ENCODE results near the gene FAM131A. TPM values are rescaled to one million over a fixed set of nuclear protein-coding genes. Genes with fewer than 3 reads are reported as not detected.

Gene FAM131A
- total RNA-seq, 2 experiments from 2014 or later = 6.5 to 8.7 TPM

- Mint-ChIP-seq H3K4me3 (no peak overlapping the region), H3K27ac (no peak overlapping the region), H3K36me3 (ENCODE audit: low read depth) (no peaks in the 10 kb centered on the region), H3K27me3 (peaks cover 30% of the 10 kb centered on the region), H3K4me1 (no peaks in the 10 kb centered on the region), H3K9me3 (no peaks in the 10 kb centered on the region)
- ChIA-PET CTCF (no interaction called here), POLR2A (no interaction called here)
- no peak for DNase-seq
Observed at GRCh38 chr3:184387174-184387714, 49.8 kb downstream of the FAM131A start.

GRCh38 chr3:184388164-184388935, 51.0 kb downstream of the FAM131A start:
- Mint-ChIP-seq H3K27ac (no peak overlapping the region), H3K4me1 (no peaks in the 10 kb centered on the region), H3K9me3 (no peaks in the 10 kb centered on the region), H3K36me3 (ENCODE audit: low read depth) (no peaks in the 10 kb centered on the region), H3K4me3 (no peak overlapping the region), H3K27me3 (peaks cover 23% of the 10 kb centered on the region)
- no peak for DNase-seq
- ChIA-PET POLR2A (no interaction called here), CTCF (interaction anchor here (1.3 kb wide), 1 partner anchor 17 kb away, joined by 3 read pairs; no protein-coding TSS in a partner anchor)

GRCh38 chr3:184388936-184389230, 51.5 kb downstream of the FAM131A start:
- Mint-ChIP-seq H3K36me3 (ENCODE audit: low read depth) (no peaks in the 10 kb centered on the region), H3K4me3 (no peak overlapping the region), H3K27ac (no peak overlapping the region), H3K27me3 (peaks cover 26% of the 10 kb centered on the region), H3K9me3 (no peaks in the 10 kb centered on the region), H3K4me1 (no peaks in the 10 kb centered on the region)
- ChIA-PET CTCF (interaction anchor here (1.3 kb wide), 1 partner anchor 17 kb away, joined by 3 read pairs; no protein-coding TSS in a partner anchor), POLR2A (no interaction called here)
- DNase-seq = no peak

- Mint-ChIP-seq H3K27me3 (peaks cover 27% of the 10 kb centered on the region), H3K36me3 (ENCODE audit: low read depth) (no peaks in the 10 kb centered on the region), H3K27ac (no peak overlapping the region), H3K4me1 (no peaks in the 10 kb centered on the region), H3K4me3 (no peak overlapping the region), H3K9me3 (no peaks in the 10 kb centered on the region)
- ChIA-PET CTCF (interaction anchor here (1.3 kb wide), 1 partner anchor 18 kb away, joined by 3 read pairs; no protein-coding TSS in a partner anchor), POLR2A (no interaction called here)
- DNase-seq = no peak
Observed at GRCh38 chr3:184389384-184389783, 52.0 kb downstream of the FAM131A start.

- H3K36me3 Mint-ChIP-seq (ENCODE audit: low read depth) = no peaks in the 10 kb centered on the region
- no peaks in the 10 kb centered on the region for H3K4me1 Mint-ChIP-seq
- H3K27ac Mint-ChIP-seq = no peak overlapping the region
- CTCF ChIA-PET = interaction anchor here (1.4 kb wide), 1 partner anchor 171 kb away, joined by 3 read pairs; the partner anchor contains the start of gene EPHB3
- H3K9me3 Mint-ChIP-seq = no peaks in the 10 kb centered on the region
- peaks cover 27% of the 10 kb centered on the region for H3K27me3 Mint-ChIP-seq
- no peak for DNase-seq
- POLR2A ChIA-PET = no interaction called here
- H3K4me3 Mint-ChIP-seq = no peak overlapping the region
Observed at GRCh38 chr3:184389935-184390528, 52.6 kb downstream of the FAM131A start.

GRCh38 chr3:184391266-184391665, 53.9 kb downstream of the FAM131A start:
- Mint-ChIP-seq H3K4me1 (no peaks in the 10 kb centered on the region), H3K36me3 (ENCODE audit: low read depth) (no peaks in the 10 kb centered on the region), H3K27me3 (peaks cover 27% of the 10 kb centered on the region), H3K4me3 (no peak overlapping the region), H3K27ac (no peak overlapping the region), H3K9me3 (no peaks in the 10 kb centered on the region)
- DNase-seq = no peak
- ChIA-PET POLR2A (no interaction called here), CTCF (interaction anchor here (1.4 kb wide), 1 partner anchor 170 kb away, joined by 3 read pairs; the partner anchor contains the start of gene EPHB3)

- ChIA-PET POLR2A (no interaction called here), CTCF (no interaction called here)
- Mint-ChIP-seq H3K4me1 (no peaks in the 10 kb centered on the region), H3K27ac (no peak overlapping the region), H3K9me3 (no peaks in the 10 kb centered on the region), H3K27me3 (peaks cover 28% of the 10 kb centered on the region), H3K4me3 (no peak overlapping the region), H3K36me3 (ENCODE audit: low read depth) (no peaks in the 10 kb centered on the region)
- DNase-seq = no peak
Observed at GRCh38 chr3:184395320-184395660, 57.9 kb downstream of the FAM131A start.

Other genes starting within 250 kb of the FAM131A start
- gene HTR3E, start 240.5 kb upstream of the FAM131A start, total RNA-seq = not detected
- gene EIF2B5, start 202.2 kb upstream of the FAM131A start, total RNA-seq = 10 to 100 TPM; 45.9 to 47.8 TPM
- gene DVL3, start 182.2 kb upstream of the FAM131A start, total RNA-seq = 10 to 100 TPM; 33.2 to 40.7 TPM
- gene AP2M1, start 162.7 kb upstream of the FAM131A start, total RNA-seq = 100 to 1,000 TPM; 206 to 218 TPM
- 10 to 100 TPM; 53.7 to 60.1 TPM for gene ABCF3, start 151.4 kb upstream of the FAM131A start, total RNA-seq
- not detected for gene VWA5B2, start 108.0 kb upstream of the FAM131A start, total RNA-seq
- gene ALG3, start 88.6 kb upstream of the FAM131A start, total RNA-seq = 10 to 100 TPM; 33.3 to 35.3 TPM
- 1 to 10 TPM; 3.1 to 3.8 TPM for gene EEF1AKMT4, start 87.9 kb upstream of the FAM131A start, total RNA-seq
- gene CAMK2N2, start 76.0 kb upstream of the FAM131A start, total RNA-seq = under 1 TPM in 1 of 2 experiments, not detected in 1; 0.23 TPM
- not detected for gene ECE2, start 61.6 kb upstream of the FAM131A start, total RNA-seq
- 100 to 1,000 TPM; 177 TPM for gene PSMD2, start 38.4 kb upstream of the FAM131A start, total RNA-seq
- 100 to 1,000 TPM; 259 to 266 TPM for gene EIF4G1, start 23.0 kb upstream of the FAM131A start, total RNA-seq
- gene CLCN2, start 24.0 kb downstream of the FAM131A start, total RNA-seq = 1 to 10 TPM; 3.6 to 4.9 TPM
- 10 to 100 TPM; 73.9 to 79.3 TPM for gene POLR2H, start 24.1 kb downstream of the FAM131A start, total RNA-seq
- not detected for gene THPO, start 40.6 kb downstream of the FAM131A start, total RNA-seq
- gene CHRD, start 42.5 kb downstream of the FAM131A start, total RNA-seq = not detected
- under 1 TPM; 0.20 to 0.71 TPM for gene EPHB3, start 224.2 kb downstream of the FAM131A start, total RNA-seq

Measured in activated CD4-positive, alpha-beta memory T cell treated with anti-CD3 and anti-CD28 coated beads, Interleukin-2, amount 10 ng/mL, durations not matched to agents 7 days and 5 days (primary cell).